GM12878 (cell line): ENCODE measurements around the gene RTP1. TPM values are rescaled to one million over a fixed set of nuclear protein-coding genes. Genes with fewer than 3 reads are reported as not detected.
A peak's percentile ranks its signal among the peaks of the same experiment; 100 is the strongest.

Experiments
- ATAC-seq: fragments of 200-7000 bp; cut with Tn5 transposase; 3 replicates; pipeline ENCODE4 v1.9.1; 2020; ENCODE audit warnings: mild to moderate bottlenecking, moderate library complexity
- BruUV-seq: library from RNA; stranded (reverse); fragments of 400-500 nt; replicated peaks from 2 replicates; lab custom pipeline; 2021; lab: Mats Ljungman, UMichigan
- CTCF ChIA-PET: fragments of 300-600 bp; sonication (Branson Sonifier 250); formaldehyde crosslinking; extraction: SDS; loops from one replicate; lab custom pipeline; 2021; ENCODE audit warnings: inconsistent platforms; lab: Yijun Ruan, JAX
- POLR2A ChIA-PET: fragments of 350-600 bp; formaldehyde crosslinking; extraction: SDS; loops from one replicate; lab custom pipeline; 2021; ENCODE audit warnings: inconsistent platforms; lab: Charles Lee
- RAD21 ChIA-PET: fragments of 300-600 bp; sonication (Branson Sonifier 250); formaldehyde crosslinking; loops from one replicate; lab custom pipeline; 2023; ENCODE audit warnings: antibody characterized with exemption; ENCODE audit not compliant: unreplicated experiment; lab: Charles Lee
- SMC1A ChIA-PET: fragments of 300-600 bp; sonication (Branson Sonifier 250); formaldehyde crosslinking; loops from one replicate; lab custom pipeline; 2023; ENCODE audit not compliant: unreplicated experiment, uncharacterized antibody; lab: Charles Lee
- DNase-seq: peaks from one replicate; pipeline ENCODE4 v3.0.0-alpha.2; 2011; ENCODE audit warnings: low read depth, low spot score
- FAIRE-seq: peaks from 3 replicates; lab custom pipeline; 2011; peaks lifted over from hg19 to GRCh38; lab: Jason Lieb, UNC
- H2AFZ ChIP-seq: 2 replicates; pipeline ENCODE4 v1.6.0; 2011; ENCODE audit warnings: low read depth, low read length, control low read depth; ENCODE audit not compliant: control insufficient read depth
- H3K27ac ChIP-seq: 2 replicates; pipeline ENCODE4 v1.5.1; 2011; ENCODE audit warnings: control low read depth; ENCODE audit not compliant: control insufficient read depth, insufficient read depth
- H3K27me3 ChIP-seq, 2 experiments: replicated peaks in 1 of 2; 2 replicates each; pipeline versions ENCODE4 v1.6.0 to v1.6.1; 2011; ENCODE audit warnings: low read length in 1 of 2; ENCODE audit not compliant: control insufficient read depth in 2 of 2, insufficient read depth in 2 of 2
- H3K36me3 ChIP-seq, 2 experiments: 2 replicates each; pipeline ENCODE4 v1.5.1; 2011; ENCODE audit warnings: low read length in 1 of 2; ENCODE audit not compliant: control insufficient read depth in 2 of 2, insufficient read depth in 2 of 2
- H3K4me1 ChIP-seq: 2 replicates; pipeline ENCODE4 v1.6.1; 2011; ENCODE audit warnings: mild to moderate bottlenecking, low read length, moderate library complexity, mixed read lengths; ENCODE audit not compliant: control insufficient read depth, insufficient read depth
- H3K4me2 ChIP-seq: 2 replicates; pipeline ENCODE4 v1.6.0; 2011; ENCODE audit warnings: control low read depth; ENCODE audit not compliant: control insufficient read depth, insufficient read depth
- H3K4me3 ChIP-seq: fragments of 200-600 bp; sonication (generic); 2 replicates; pipeline ENCODE4 v1.5.1; 2016
- H3K79me2 ChIP-seq: 2 replicates; pipeline ENCODE4 v1.6.0; 2011; ENCODE audit warnings: low read length; ENCODE audit not compliant: control insufficient read depth, insufficient read depth
- H3K9ac ChIP-seq: 2 replicates; pipeline ENCODE4 v1.8.0; 2011; ENCODE audit warnings: low read length, control low read depth, mixed read lengths; ENCODE audit not compliant: control insufficient read depth, insufficient read depth
- H3K9me3 ChIP-seq: replicated peaks from 3 replicates; pipeline ENCODE4 v1.5.1; 2011; ENCODE audit warnings: mild to moderate bottlenecking, low read length; ENCODE audit not compliant: control insufficient read depth, insufficient read depth
- H4K20me1 ChIP-seq: 2 replicates; pipeline ENCODE4 v1.6.0; 2011; ENCODE audit not compliant: control insufficient read depth, insufficient read depth
- BCL11A ChIP-seq: IDR thresholded peaks from 2 replicates; pipeline ENCODE4 v1.6.1; 2011; ENCODE audit warnings: low read depth, low read length
- BHLHE40 ChIP-seq, 2 experiments: fragments of 450-650 bp in 1 of 2; IDR thresholded peaks; 2 replicates each; pipeline ENCODE4 v1.6.1; 2011 to 2017; ENCODE audit warnings: low read depth in 2 of 2, borderline replicate concordance in 1 of 2, improper control_type of control experiment in 1 of 2, low read length in 1 of 2, mild to moderate bottlenecking in 1 of 2
- CHD4 ChIP-seq: fragments of 200-600 bp; sonication (generic); IDR thresholded peaks from 2 replicates; pipeline ENCODE4 v1.6.1; 2016; ENCODE audit warnings: mild to moderate bottlenecking
- CREB1 ChIP-seq: IDR thresholded peaks from 2 replicates; pipeline ENCODE4 v1.6.1; 2012; ENCODE audit warnings: low read depth, mild to moderate bottlenecking, inconsistent platforms
- ESRRA ChIP-seq: IDR thresholded peaks from 2 replicates; pipeline ENCODE4 v1.6.1; 2012; ENCODE audit warnings: mild to moderate bottlenecking, low read length, improper control_type of control experiment
- FOS ChIP-seq: IDR thresholded peaks from 3 replicates; pipeline ENCODE4 v1.6.1; 2011; ENCODE audit warnings: borderline replicate concordance; ENCODE audit not compliant: insufficient read length; ENCODE audit errors: extremely low read depth
- FOXM1 ChIP-seq: IDR thresholded peaks from 2 replicates; pipeline ENCODE4 v1.6.1; 2012; ENCODE audit warnings: low read depth, mild to moderate bottlenecking, inconsistent platforms, low read length, moderate library complexity
- NR2C2 ChIP-seq: IDR thresholded peaks from 2 replicates; pipeline ENCODE4 v1.6.1; 2011; ENCODE audit warnings: borderline replicate concordance, low read depth; ENCODE audit not compliant: control insufficient read depth, insufficient read length
- PAX5 ChIP-seq: IDR thresholded peaks from 2 replicates; pipeline ENCODE4 v1.6.1; 2011; ENCODE audit warnings: low read depth, low read length, borderline replicate concordance
- POLR2AphosphoS5 ChIP-seq: IDR thresholded peaks from 2 replicates; pipeline ENCODE4 v1.6.1; 2011; ENCODE audit warnings: mild to moderate bottlenecking, low read length, inconsistent platforms
- RELB ChIP-seq: fragments of 450-650 bp; IDR thresholded peaks from 2 replicates; pipeline ENCODE4 v1.6.1; 2017; ENCODE audit warnings: low read depth, mild to moderate bottlenecking, moderate library complexity
- SP1 ChIP-seq: IDR thresholded peaks from one replicate; pipeline ENCODE4 v1.6.1; 2011; ENCODE audit warnings: low read depth, low read length
- WRNIP1 ChIP-seq: IDR thresholded peaks from 2 replicates; pipeline ENCODE4 v1.6.1; 2011; ENCODE audit warnings: low read depth, low read length, improper control_type of control experiment, borderline replicate concordance
- YBX1 ChIP-seq: fragments of 450-650 bp; IDR thresholded peaks from 2 replicates; pipeline ENCODE4 v1.6.1; 2016; ENCODE audit warnings: antibody characterized with exemption
- WGBS: methylation state at CpG from one replicate; pipeline ENCODE4 v1.1.6; 2016; ENCODE audit warnings: low lambda C conversion rate; ENCODE audit not compliant: insufficient replicate concordance, insufficient coverage; ENCODE audit errors: missing lambda C conversion rate; 5-methylcytosine and 5-hydroxymethylcytosine counted together
- in situ Hi-C: fragments of 300-500 bp; cut with MboI; formaldehyde crosslinking; loops from 9 replicates; pipeline ENCODE4 v1.14.3; 2018; ENCODE audit warnings: mixed read lengths
- intact Hi-C: fragments of 100-400 bp; cut with micrococcal nuclease; formaldehyde crosslinking; loops from one replicate; pipeline ENCODE4 v1.14.2; 2022; ENCODE audit not compliant: unreplicated experiment
- polyA plus RNA-seq, 11 experiments: library from polyadenylated mRNA; depleted of rRNA in 4 of 11; unstranded in 6 of 11; stranded (reverse) in 5 of 11; fragments of >200 nt; fragmentation: Nextera tagmentation in 4 of 11; fragmentation: Illumina TruSeq in 1 of 11; extraction: Ambion mirVana in 4 of 11; extraction: Trizol in 1 of 11; gene quantifications; 1 replicate in 1 of 11; 2 replicates in 10 of 11; pipeline versions ENCODE4 v1.2.1 to v1.2.3, GENCODE V29; 2011 to 2016; ENCODE audit warnings: inconsistent platforms in 2 of 11, missing spikeins in 2 of 11, low read depth in 1 of 11
- total RNA-seq, 4 experiments: library from RNA; depleted of rRNA in 3 of 4; stranded (reverse); fragments of >200 nt in 3 of 4; fragmentation: Illumina TruSeq in 1 of 4; extraction: Trizol in 1 of 4; gene quantifications; 2 replicates each; pipeline versions ENCODE4 v1.2.1 to v1.2.3, GENCODE V29; 2013 to 2021

RTP1 gene
- total and polyA plus RNA-seq, 10 of the 15 experiments (the other 5 are each of a cell fraction or from before 2014, with no cell fraction given): not detected

- no peak for ATAC-seq
- Histone ChIP-seq H3K9ac (no peak overlapping the region), H3K27me3 (no peaks in the 10 kb centered on the region), H3K27ac (no peak overlapping the region), H4K20me1 (no peaks in the 10 kb centered on the region), H3K4me2 (no peak overlapping the region), H3K36me3 (no peaks in the 10 kb centered on the region), H3K4me1 (no peaks in the 10 kb centered on the region), H2AFZ (no peak overlapping the region), H3K4me3 (no peak overlapping the region), H3K9me3 (no peaks in the 10 kb centered on the region), H3K79me2 (no peaks in the 10 kb centered on the region)
- TF ChIP-seq FOXM1 (no peak), BHLHE40 (IDR thresholded peaks at IDR 0.05; ENCODE audit: borderline replicate concordance in 1 of 2, low read depth in 2 of 2, low read length in 1 of 2) (0 out of 4 replicates have a peak, but pooled peaks of 1 of the 2 experiments have one; percentile 17)
- RAD21 ChIA-PET: interaction anchor here (0.8 to 1.1 kb wide), 2 partner anchors 53 to 317 kb away, joined by 5 to 8 read pairs; no protein-coding TSS in a partner anchor
- BruUV-seq: no TSS peak
- SMC1A ChIA-PET: interaction anchor here (1.1 to 5.0 kb wide), 4 partner anchors 16 to 552 kb away, joined by 4 to 111 read pairs (median 51); no protein-coding TSS in a partner anchor
- intact Hi-C loops (loop anchor here (10.0 kb wide), 1 partner anchor 552 kb away; the partner anchor contains the start of gene AHSG), in situ Hi-C loops (no loop called here)
- CTCF ChIA-PET: interaction anchor here (0.7 to 5.0 kb wide), 8 partner anchors 15 to 550 kb away, joined by 3 to 197 read pairs (median 4); partner anchors contain the start of gene RPL39L
- no peak for DNase-seq
- WGBS: 37% methylated on average over 8 of the region's 8 CpGs
- FAIRE-seq: no peak
- POLR2A ChIA-PET: no interaction called here
These were observed 30.5 kb upstream of the RTP1 start for GRCh38 chr3:187166750-187167149.

- H2AFZ ChIP-seq: no peak overlapping the region
- no TSS peak for BruUV-seq
- DNase-seq (no peak), FAIRE-seq (no peak), ATAC-seq (no peak)
- H3K4me2 ChIP-seq: no peak overlapping the region
- H3K4me1 ChIP-seq: no peaks in the 10 kb centered on the region
- H3K4me3 ChIP-seq: no peak overlapping the region
- H3K27ac ChIP-seq: no peak overlapping the region
- ChIA-PET CTCF (interaction anchor here (0.7 to 4.9 kb wide), 6 partner anchors 17 to 320 kb away, joined by 3 to 147 read pairs (median 6); partner anchors contain the start of gene RPL39L), SMC1A (interaction anchor here (0.6 to 4.7 kb wide), 7 partner anchors 18 to 553 kb away, joined by 3 to 111 read pairs (median 3); no protein-coding TSS in a partner anchor), RAD21 (interaction anchor here (1.4 to 1.6 kb wide), 2 partner anchors 54 to 319 kb away, joined by 4 to 6 read pairs; no protein-coding TSS in a partner anchor), POLR2A (no interaction called here)
- no peaks in the 10 kb centered on the region for H3K36me3 ChIP-seq
- 56% methylated on average over 5 of the region's 5 CpGs for WGBS
- H3K27me3 ChIP-seq: no peaks in the 10 kb centered on the region
- no peak overlapping the region for H3K9ac ChIP-seq
- in situ Hi-C loops (no loop called here), intact Hi-C loops (loop anchor here (10.0 kb wide), 1 partner anchor 553 kb away; the partner anchor contains the start of gene AHSG)
- no peaks in the 10 kb centered on the region for H3K9me3 ChIP-seq
- no peaks in the 10 kb centered on the region for H4K20me1 ChIP-seq
- H3K79me2 ChIP-seq: no peaks in the 10 kb centered on the region
- TF ChIP-seq ESRRA (no peak), NR2C2 (no peak), FOS (no peak), CREB1 (no peak), CHD4 (no peak), POLR2AphosphoS5 (no peak), RELB (no peak), YBX1 (no peak), WRNIP1 (no peak), SP1 (no peak), BCL11A (no peak), PAX5 (no peak)
These were observed 29.5 kb upstream of the RTP1 start for GRCh38 chr3:187167777-187168176.
